HG02759 (cell line): ENCODE results near the gene CUBN.

ENCODE experiments used
- ATAC-seq: cut with Tn5 transposase; IDR thresholded peaks from one replicate; pipeline ENCODE4 v1.9.1; 2021; ENCODE audit warnings: mild to moderate bottlenecking, moderate library complexity; ENCODE audit not compliant: unreplicated experiment

Gene CUBN

DNA sequence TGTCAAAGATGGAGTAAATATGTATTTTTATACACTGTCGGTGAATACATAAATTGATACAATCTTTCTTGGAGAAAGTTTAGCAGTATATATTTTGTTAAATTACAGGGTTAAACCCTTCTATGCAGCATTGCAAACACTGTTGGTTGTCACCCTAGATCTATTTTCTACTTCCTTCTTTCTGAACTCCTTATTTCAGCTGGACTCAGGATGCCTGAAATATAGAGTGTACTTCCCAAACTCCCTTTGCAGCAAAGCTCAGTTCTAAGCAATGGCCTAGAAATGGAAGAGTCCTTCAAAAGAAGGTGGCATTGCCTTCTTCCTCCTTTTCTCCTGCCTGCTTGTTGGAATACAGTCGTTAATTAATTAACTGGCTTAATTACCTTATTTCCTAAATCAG lies 20.6 kb downstream of the CUBN start:
- ATAC-seq, result no peak

DNA sequence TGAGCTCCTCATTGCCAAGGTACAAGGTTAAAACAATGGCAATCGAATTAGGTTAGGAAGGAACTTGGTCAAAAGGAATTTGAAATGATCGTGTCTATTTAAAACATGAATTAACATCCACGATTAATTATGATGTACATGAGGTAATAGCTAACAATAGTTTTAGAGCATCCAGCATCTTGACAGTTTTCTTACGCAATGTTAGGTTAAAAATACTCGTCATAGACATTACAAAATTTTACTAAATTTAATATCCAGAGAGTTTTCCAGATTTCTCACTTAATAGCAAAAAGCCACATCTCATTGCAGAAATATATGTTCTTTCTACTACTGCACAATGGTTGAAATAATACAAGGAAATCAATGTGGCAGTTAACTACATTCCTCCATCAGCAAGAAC lies 22.6 kb downstream of the CUBN start:
- ATAC-seq, result no peak

DNA sequence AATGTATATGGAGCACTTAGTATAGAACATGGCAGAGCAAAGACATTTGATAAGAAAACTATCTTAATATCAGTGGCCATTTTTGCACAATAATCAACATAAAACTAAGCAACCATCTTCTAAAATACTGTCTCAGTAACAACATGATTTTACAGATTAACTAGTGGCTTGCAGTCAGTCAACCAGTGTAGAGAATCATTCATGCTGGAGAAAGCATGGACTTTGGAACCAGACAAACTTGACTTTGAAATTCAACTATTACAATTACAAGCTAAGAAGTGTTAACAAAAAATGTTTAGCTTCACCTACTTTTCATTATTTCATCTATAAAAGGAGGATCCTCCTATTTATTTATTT lies 27.7 kb downstream of the CUBN start:
- ATAC-seq, result no peak

DNA sequence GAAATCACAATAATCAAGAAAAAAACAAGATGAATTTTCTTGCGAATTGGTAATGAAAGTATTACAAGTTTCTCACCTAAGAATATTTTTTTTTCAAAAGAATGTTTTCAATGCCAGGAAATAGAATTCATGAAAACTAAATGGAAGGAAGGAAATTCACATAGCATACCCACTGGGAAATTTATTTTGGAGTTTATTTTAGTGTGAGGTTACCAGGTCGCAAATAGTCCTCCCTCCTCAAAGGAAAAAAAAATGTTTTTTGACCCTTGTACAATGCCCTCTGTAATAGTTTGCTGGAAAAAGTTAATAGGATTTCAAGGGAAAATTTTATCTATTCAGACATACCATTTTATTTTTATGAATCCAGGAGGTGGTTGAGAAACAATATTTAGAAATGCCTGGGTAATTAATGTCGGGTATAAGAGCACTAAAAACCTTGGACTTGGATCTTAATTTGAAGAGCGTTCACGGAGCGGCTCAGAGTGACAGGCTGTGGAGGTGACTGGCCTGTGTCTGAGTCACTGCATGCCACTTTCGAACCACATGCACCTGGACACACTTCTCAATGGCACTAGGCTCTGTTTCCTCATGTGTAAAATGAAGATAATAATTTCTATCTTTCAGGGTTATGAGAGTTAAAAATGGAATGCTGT lies 28.2 kb downstream of the CUBN start:
- no peak for ATAC-seq

DNA sequence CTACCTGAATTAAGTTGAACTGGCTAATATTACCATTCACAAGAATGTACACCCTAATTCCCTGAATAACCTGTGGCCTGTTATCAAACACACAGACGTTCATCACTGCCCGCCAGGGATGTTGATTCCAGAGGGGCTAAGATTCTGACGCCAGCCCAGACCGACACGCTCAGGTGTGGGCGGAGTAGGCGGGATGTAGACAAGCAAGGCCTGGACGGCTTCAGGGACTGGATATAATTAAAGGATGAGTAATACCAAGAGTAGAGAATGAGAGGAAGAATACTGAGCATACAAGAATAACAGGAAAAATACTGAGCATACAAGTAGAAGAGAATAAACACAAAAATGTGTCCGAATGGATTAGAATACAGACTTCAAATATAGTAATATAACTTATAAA lies 29.0 kb downstream of the CUBN start:
- ATAC-seq, result no peak

DNA sequence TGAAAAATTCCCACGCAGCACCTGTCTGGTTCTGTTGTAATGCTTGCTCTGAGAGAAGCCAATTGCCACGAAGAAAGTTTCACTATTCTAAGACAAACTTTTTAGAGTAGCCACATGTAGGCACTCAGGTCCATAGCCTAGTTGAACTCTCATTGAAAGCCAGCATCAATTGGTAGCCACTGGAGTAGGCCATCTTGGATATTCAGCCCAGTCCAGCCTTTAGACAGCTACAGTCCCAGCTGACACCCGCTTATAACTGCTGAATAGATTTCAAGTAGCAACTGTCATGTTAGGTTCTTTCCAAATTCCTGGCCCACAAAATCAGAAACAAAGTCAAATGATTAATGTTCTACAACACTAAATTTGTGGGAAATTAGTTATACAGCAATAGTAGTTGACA lies 31.6 kb downstream of the CUBN start:
- ATAC-seq, result no peak

DNA sequence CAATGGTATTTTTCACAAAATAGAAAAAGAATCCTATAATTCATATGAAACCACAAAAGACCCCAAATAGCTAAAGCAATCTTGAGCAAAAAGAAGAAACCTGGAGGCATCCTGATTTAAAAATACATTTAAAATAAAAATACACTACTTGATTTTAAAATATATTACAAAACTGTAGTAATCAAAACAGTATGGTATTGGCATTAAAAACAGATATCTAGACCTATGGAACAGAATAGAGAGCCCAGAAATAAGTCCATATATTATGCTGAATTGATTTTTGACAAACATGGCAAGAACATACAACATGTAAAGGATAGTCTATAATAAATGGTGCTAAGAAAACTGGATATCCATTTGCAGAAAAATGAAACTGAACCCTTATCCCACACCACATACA lies 34.8 kb downstream of the CUBN start:
- no peak for ATAC-seq

DNA sequence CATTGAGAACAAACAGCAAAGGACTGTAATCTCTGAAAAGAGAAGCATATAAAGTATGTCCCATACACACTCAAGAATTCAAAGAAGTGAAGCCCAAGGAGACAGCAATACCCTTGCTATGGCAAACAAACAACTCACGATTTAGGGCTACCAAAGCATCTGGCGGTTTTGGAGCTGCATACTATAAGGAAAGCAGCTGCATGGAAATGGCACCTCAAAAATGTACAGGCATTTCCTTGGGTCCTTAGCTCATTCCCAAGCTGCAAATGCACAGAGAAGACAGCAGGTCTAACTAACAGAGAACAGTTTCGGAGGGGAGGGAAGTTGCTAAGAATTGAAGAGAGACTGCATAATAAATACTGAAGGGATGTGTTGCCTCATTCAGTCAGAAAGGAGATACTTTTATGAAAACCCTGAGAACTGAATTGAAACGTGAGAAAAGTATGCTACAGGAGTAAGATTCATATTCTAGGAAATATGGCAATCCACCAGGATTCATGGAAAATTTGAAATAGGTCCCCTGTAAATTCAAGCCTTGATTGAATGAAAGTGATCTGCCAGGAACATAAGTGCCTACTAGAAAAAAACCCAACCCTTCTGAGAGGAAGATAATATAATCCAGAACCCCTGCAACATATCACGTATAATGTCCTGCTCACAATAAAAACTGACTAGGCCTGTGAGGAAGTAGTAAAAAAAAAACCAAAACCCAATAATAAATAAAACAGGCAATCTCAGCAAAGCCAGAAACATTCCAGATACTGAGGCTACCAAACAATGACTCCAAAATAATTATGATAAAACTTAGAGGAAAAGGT lies 36.4 kb downstream of the CUBN start:
- ATAC-seq, result no peak

DNA sequence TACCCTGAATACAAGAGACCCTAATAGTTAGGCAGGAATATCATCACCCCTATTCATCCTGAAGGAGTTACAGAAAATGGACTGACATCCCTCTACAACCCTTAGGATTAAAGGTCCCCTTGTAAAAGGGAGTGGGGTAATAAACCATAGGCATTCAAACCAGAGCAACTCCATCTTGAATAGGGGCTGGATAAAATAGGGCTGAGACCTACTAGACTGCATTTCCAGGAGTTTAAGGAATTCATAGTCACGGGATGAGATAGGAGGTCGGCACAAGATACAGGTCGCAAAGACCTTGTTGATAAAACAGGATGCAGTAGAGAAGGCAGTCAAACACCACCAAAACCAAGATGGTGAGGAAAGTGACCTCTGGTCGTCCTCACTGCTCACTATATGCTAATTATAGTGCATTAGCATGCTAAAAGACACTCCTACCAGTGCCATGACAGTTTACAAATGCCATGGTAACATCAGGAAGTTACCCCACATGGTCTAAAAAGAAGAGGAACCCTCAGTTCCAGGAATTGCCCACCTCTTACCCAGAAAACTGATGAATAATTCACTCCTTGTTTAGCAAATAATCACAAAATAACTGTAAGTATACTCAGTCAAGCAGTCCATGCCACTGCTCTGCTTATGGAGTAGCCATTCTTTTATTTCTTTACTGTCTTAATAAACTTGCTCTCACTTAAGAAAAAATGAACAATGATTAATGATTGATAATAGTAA lies 37.2 kb downstream of the CUBN start:
- ATAC-seq, result no peak

DNA sequence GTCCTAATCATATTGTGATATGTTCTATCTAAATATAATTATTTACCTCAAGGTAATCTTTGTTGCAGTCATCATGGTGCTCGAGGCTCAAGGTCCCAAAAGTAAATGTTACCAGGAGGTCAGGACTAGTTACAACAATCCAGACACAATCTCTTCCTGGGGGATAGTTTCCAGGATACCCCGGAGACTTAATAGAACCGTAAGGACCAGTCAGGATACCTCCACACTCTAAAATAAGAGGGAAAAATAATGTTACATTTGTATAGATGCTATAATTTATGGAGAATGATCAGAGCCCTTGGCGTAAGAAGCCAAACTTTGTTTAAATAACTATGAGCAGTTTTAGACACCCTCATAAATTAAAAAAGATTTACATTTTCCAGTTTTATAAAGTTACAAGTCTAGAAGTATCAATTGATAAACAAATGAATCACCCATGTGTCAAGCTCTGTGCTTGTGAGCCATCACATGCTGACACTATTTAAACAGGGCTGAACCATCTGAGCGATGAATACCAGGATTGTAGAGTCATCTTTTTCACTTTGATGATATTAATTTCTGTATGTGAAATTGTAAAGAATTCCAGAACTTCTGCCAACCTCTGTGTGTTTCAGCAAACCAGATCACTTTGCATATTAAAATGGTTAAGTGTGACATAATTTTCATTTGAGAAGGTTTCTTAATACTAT lies 41.3 kb downstream of the CUBN start:
- no peak for ATAC-seq

DNA sequence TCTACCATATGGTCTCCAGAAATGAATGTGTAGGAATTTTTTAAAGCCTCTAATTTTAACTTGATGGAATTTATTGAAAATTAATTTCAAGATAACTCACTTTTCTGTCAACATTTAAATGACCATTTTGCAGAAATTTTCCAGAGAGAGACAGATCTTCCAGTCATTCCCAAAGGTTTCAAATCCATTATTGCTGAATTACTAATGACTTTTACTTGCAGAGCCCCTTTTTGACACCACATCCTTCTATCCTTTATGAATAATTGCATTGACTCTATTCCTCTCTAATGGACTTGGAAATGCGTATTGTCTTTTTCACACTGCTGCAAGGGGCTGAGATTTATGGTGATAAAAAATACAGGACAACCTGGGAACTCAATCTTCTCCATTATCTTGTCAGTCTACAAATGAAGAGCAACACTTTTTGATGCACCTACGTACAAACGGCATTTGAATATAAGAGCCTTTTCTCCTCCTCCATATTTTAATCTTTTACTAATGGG lies 42.7 kb downstream of the CUBN start:
- ATAC-seq, result no peak

DNA sequence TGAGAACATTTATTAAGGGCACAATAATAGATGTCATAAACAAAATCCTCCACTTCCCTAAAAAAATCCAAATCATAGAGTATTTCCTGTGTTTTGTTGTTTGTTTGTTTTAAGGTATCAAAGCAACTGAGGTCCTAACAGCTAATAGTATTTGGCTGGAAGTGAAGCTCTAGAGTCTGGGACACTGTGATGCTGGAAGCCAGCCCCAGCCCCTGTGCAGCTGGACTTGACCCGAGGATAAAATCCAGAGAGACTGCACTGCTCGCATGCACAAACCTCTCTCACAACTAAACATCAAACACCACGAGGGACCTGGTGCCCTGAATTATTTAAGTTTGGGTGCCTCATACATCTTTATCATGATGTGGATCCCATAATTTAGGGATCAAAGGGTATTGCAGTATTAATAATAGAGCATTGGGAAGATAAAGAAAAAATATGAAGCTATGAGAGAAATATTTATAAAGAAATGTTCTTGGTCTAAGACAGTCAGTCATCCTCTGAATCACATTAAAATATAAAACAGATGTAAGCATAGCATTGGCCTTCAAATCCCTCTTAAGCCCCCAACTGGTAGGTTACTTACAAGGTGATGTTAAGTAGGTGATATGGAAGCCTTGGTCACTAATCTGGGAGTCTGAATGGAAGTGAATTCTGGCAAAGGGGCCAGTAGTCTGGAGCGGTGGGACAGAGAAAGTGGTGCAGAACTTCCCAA lies 44.4 kb downstream of the CUBN start:
- no peak for ATAC-seq

DNA sequence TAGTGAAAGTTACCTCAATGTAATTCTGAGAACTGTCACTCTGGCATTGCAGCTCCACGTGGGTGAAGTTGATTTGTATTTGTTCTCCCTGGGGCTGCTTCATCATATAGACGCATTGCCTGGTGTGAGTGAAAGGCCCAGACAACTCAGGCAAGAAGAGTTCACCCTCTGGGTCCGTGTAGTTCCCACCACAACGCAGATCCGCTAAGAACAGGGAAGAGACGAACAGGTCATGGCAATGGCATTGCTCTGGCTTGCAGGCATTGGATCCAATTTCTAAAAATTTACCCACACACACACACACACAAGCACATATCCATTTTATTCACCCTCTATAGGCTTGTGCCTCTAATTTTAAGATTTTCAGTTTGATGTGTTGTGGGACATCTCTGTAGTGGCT lies 45.4 kb downstream of the CUBN start:
- ATAC-seq, result no peak

DNA sequence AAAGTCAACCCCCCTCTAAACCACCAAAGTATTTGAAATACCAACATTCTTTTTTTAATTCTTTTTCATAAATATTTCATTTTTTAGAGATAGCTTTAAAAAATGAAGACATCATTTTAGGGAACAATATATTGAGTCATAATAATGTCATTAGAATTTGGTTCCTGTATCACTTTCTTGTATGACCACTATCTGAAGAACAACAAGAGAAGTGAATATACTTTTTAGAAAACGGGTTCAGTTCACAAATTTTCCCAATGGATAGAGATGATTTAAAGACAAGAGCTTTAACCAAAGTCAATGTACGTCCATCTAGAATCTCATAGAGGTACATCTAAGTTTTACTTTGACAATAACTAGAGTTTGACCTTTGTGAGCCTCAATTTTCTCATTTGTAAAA lies 48.2 kb downstream of the CUBN start:
- ATAC-seq, result no peak

DNA sequence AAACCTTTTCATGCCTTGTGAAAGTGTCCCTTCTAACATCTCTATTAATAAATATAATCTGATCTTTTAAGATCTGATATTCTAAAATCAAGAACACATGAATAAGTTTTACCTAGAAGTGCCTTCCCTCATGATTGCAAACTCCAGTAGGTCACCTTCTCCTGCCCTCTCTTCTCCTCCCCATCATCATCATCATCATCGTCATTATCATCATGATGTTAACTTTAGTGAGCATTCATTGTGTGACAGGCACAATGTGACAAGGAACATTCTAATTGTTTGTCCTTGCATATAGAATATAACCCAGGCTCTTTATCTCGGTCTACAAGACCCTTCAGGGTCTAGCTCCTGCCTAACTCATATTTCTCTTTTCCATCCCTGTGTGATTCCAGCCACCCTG lies 51.7 kb downstream of the CUBN start:
- no peak for ATAC-seq

DNA sequence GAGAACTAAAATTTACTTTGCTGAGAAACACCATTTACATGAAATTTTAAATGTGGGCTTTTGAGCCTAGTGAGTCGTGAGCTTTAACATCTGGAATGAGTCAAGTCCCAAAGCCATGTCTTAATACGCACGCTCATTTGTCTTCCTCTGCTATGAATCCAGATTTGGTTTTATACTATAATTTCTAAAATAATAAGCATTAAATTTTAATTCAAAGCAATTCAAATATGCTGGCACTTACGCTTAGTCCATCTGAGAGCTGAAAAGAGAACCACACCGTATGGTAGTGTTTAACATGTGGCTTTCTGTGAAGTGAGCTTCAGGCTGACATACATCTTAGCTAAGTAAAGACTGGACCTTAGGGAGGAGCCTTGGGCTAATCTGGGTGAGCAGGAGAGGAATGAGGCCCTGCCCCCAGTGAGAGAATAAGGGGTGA lies 52.2 kb downstream of the CUBN start:
- ATAC-seq, result no peak

DNA sequence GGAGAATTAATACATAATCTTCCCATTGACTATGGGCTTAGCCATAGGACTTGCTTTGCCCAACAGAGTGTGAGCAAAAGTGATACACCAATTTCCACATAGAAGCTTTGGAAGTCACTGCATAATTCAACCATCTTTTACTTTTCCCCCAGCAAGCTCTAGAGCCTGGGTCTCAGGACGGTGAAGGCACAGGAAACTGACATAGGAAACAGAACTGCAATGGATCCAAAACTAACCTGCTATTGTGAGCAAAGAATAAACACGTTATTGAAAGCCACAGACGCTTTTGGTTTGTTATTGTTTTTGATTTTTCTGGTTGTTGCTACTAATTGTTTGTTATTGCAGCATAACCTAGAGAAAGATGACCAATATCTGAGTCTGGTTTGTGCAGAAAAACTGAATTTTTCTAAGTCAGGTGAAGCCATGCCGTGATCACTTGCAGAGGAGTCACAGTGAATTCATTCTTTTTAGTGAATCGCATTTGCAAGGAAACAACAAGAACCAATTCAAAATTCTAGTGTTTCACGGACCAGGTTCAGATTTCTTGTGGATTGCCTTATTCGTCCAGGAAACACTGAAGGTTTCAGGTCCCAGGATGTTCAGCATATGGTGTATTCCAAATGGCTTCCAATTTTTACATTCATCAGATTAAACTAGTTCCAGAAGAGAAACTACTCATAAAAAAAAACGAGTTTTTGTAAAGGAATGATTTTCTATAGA lies 52.8 kb downstream of the CUBN start:
- ATAC-seq, result no peak

DNA sequence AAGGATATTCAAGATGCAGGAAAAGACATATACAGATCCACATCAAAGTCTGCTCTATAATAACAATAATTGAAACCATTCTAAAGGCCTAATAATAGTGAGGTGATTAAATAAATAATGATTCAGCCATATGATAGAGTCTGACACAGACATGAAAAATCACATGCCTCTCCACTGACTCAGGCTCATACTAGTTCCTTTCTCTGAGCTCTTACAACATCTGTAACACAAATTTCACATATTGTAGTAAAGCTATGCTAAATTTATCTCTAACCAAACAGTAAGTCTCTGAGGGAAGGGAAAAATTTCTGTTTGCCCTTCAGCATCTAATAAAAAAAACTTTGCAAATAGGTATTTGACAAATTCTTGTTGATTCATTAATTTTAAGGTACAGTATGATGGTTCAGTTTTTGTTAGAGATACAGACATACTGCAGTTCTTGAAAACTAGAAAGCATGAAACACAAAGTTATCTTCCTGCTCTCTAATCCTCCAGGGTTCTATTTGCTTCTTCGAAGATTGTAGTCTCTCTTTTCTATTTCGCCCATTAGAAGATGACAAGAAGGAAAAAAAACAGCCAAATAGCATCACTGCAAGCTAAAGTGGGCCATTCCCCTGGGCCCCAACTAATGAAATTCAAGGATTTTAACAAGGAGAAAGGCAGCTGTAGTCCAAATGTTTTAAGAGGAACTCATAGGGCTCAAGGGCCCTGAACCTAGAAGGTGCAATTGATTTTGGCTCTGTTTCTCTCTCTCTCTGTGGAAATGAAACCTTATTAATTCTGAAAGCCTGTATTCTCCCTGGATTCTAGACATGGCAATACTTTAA lies 53.9 kb downstream of the CUBN start:
- no peak for ATAC-seq

DNA sequence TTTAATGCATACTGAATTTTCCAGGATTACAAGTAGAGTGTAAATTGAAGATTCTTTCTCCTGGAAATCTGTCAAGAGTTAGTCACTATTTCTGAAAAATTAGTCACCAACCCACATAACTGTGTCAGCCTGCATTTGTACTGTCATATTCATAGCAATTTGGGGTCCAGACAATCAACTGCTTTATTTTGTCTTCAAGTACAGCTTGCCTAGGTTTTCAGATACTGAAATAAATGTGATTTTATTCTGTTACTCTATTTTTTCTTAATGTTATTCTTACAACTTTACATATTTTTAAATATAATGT lies 55.1 kb downstream of the CUBN start:
- no peak for ATAC-seq
